H1 (cell line): Measurements from ENCODE around the gene SPTBN1. TPM values are rescaled to one million over a fixed set of nuclear protein-coding genes. Genes with fewer than 3 reads are reported as not detected.

Experiments
- ATF2 ChIP-seq: IDR thresholded peaks from 2 replicates; pipeline ENCODE4 v1.6.1; 2012; ENCODE audit warnings: low read length, inconsistent platforms
- polyA plus RNA-seq, 7 experiments: library from polyadenylated mRNA; depleted of rRNA in 3 of 7; stranded (reverse) in 5 of 7; unstranded in 2 of 7; fragments of >200 nt in 5 of 7; fragments of 200-250 nt in 2 of 7; gene quantifications; 1 replicate in 5 of 7; 2 replicates in 1 of 7; 4 replicates in 1 of 7; pipeline versions ENCODE4 v1.2.1 to v1.2.3, GENCODE V29; 2011 to 2013; ENCODE audit warnings: missing spikeins in 2 of 7, mixed read lengths in 2 of 7
- total RNA-seq: library from RNA; stranded (reverse); fragmentation: NEBNext Ultra II Directional; extraction: Animal tissue kit (Norgen Biotek cat#: 25700); gene quantifications from 2 replicates; pipeline ENCODE4 v1.2.1, GENCODE V29; 2021

The SPTBN1 gene
- total and polyA plus RNA-seq, 2 of the 8 experiments (the other 6 are each of a cell fraction or from before 2014, with no cell fraction given) = 31.8 to 180 TPM

- no peak for TF ChIP-seq ATF2
These were observed 129.1 kb downstream of the SPTBN1 start (continued) for GRCh38 chr2:54585136-54585733.
